GM21515 (cell line): Measurements from ENCODE around the gene VEZF1.

Experiments used
- ATAC-seq: cut with Tn5 transposase; IDR thresholded peaks from one replicate; pipeline ENCODE4 v1.9.1; 2021; ENCODE audit not compliant: unreplicated experiment

VEZF1 gene

DNA sequence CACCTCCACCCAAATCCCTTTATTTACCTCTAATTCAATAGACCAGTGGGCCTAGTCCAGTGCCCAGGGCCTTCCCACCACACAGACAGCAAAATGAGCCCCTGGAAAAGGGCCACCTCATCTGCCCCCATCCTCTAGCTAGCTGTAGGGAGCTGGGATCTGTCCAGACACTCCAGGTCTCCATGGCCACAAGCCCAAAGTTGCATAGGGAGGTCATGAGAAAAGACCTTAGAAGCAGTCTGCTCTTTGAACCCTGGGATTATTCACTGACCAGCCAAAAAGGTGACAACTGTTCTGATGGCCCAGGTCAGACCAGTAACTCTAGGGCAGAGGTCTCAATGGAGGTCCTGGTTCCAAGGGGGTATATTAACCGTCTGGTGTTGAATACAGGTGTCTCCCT is 34.8 kb downstream of the VEZF1 start:
- ATAC-seq = no peak

DNA sequence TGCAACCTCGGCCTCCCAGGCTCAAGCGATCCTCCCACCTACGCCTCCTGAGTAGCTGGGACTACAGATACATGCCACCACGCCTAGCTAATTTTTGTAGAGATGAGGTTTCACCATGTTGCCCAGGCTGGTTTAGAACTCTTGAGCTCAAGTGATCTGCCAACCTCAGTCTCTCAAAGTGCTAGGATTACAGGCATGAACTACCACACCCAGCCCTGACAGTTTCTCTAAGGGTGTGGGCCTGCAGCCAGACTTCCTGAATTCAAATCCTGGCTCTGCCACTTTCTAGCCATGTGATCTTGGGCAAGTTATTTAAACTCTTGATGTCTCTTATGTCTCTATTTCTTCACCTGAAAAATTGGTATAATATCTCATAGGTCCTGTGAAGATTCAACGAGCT is 38.4 kb downstream of the VEZF1 start:
- ATAC-seq = no peak

DNA sequence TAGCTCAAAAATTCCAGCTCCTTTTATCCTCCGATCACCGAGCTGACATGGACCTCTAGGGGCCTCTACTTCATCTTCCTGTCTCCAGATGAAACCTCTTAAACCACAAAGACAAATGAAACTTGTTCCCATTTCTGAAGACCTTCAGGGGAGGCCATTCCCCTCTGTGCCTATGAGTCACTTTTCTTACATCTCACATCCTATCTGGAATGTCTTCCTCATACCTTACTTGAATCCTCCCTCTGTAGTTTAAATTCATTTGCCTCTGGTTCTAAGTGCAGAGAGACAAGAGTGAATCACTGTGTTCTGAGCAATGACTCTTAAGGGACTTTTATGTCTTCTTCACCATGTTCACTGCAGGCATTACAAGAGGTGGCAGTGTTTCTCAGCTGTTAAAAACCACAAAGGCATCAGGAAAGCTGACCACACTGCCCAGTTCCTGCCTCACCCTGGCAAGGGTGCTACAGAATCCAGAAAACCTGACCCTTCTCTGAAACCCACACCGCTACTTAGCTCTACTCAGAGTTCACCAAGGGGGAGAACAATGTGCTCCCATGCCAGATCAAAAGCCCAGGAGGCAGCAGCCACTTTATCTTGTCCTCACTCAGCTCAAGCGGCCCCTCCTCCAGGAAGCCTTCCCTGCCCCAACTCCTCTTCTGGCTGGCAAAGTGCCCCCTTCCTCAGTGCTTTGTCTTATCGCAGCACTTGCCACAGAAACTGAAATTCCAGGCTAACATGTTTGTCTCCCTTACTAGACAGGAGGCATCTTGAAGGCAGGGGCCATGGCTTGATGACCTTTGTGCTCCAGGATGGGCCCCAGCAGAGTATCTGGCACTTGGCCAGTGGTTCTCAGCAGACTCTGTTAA is 39.3 kb downstream of the VEZF1 start:
- ATAC-seq = no peak

DNA sequence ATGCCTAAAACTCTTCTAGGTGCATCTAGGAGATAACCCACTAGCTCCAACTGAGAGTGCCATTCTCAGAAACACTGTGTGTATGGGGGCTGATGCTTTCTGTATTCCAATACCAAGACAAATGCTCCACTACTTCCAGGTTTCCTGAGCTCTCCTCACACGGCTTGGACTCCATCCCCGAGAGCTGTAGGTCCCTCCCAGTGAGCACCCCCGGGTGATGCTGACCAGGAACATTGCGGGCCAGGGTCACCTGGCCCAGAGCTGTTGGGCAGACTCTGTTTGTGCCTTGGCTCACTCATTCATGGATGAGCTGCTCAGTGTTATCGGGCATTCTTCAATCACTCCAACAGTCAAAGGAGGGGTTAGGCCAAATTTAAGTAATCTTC is 39.9 kb downstream of the VEZF1 start:
- no peak for ATAC-seq

DNA sequence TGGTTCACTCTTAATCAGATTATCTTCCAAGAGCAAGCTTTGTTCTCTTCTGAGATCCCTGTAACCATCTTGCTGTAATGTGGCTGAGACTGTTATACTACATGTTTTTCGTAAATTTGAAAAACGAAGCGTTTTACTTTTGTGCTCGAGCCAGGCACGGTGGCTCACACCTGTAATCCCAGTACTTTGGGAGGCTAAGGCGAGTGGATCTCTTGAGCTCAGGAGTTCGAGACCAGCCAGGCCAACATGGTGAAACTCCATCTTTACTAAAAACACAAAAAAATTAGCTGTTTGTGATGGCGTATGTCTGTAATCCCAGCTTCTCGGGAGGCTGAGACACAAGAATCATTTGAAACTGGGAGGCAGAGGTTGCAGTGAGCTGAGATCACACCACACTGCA is 40.7 kb downstream of the VEZF1 start:
- ATAC-seq = no peak

DNA sequence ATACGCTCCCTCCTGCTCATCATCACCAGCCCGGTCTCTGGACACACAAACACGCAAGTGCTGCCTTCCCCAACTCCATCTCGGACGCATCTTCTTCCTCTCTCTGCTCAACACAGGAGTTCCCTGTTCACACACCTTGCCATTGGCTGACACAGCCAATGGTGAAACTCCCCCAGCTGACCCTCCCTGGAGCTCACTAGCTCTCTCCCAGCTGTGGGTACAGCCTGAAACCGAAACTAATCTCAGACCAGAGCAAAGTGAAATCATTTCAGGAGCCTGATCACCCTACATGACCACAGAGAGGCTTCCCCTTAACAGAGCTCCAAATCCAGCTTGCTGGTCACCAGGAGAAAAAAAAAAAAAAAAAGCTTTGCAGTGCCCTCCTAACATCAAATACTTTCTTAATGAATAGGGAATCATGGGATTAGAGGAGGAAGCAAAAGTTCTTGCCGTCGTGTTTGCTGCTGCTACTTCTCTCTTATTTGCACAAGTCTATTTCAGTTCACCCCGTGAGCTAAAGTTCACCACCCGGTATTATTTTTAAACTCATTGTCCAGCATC is 41.2 kb downstream of the VEZF1 start:
- peak; percentile 76 for ATAC-seq

DNA sequence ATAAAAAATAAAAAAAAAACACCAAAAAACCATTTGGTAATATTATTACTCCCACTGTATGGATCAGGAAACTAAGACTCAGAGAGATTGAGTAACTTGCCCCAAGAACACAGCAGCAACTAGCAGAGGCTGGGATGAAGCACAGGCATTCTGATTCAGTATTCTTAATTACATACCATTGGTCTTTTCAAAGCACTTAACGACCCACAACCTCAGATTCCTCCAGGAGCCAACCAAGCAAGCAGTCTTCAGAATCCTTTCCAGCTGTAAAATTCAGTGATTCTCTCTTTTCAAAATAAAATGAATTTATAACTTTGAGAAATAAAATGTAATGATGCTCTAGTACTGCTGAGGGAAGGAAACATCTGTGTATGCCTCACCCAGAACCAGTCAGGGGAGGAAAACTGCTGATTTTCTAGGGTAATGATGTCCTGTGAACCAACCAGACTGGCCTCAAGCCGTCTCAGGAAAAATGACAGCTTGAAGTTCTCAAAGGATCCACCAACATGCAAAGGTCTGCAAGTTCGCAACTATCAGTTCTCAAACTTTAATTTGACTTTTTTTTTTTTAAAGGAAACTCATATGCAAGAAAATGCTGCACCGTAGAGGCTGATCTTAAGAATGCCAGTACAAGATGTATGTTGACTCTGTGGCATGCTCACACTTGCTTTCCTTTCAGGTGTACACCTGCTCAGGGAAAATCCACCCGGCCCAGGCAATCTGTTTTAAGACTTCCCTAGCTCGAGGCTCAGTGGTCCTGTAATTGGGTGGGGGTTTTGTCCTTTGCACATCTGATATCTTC is 41.9 kb downstream of the VEZF1 start:
- ATAC-seq = no peak

DNA sequence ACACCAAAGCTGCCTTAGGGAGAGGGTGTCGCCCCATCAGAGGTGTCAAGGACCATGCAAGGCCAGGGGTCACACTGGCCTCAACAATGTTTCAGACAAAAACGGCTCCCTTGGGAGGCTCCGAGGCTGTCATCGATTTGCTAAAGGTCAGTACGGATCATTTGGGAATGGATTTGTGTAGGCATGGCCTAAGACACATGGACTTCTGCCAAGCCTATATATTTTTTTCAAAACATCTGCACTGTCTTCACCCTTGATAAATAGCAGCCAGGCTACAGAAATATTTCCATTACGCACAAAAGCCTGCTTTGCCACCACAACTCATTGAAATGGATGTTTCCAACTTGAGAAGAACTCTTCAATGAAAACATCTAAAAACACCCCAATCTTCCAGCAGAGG is 43.1 kb downstream of the VEZF1 start:
- ATAC-seq = no peak

DNA sequence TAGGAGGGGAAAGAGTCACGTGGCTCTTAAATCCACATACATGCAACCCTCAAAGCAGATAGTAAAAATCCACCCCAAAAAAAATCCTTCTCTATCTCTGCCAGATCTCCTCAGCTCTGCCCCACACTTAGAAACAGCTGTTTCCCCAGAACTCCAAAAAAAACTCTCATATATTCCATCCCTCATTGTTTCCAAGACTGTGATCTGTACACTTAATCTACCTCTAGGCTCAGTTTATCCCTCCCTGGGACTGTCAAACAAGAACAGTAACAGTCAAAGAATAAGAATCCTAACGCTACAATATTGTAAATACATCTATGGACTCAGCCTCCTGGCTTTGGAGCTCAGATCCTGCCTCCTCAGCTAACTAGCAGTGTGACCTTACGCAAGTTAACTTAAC is 44.4 kb downstream of the VEZF1 start:
- ATAC-seq = no peak

DNA sequence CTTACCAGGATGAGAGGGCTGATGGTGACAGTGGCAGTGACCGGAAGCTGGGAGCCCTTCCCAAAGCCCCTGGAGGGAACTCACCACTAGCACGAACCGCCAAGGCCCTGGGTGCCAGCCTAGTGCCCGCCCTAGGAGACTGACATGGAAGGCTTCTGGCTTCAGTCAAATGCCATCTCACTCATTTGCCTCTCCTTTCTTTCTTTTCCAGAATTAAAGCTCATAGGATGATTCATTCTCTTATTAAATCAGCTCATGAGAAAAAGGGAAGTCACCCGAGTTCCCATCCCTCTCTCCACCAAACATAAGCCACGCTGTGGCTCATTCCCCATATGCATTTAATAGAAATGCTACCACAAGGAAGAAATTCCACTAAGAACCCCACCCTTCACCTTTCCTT is 44.9 kb downstream of the VEZF1 start:
- no peak for ATAC-seq

DNA sequence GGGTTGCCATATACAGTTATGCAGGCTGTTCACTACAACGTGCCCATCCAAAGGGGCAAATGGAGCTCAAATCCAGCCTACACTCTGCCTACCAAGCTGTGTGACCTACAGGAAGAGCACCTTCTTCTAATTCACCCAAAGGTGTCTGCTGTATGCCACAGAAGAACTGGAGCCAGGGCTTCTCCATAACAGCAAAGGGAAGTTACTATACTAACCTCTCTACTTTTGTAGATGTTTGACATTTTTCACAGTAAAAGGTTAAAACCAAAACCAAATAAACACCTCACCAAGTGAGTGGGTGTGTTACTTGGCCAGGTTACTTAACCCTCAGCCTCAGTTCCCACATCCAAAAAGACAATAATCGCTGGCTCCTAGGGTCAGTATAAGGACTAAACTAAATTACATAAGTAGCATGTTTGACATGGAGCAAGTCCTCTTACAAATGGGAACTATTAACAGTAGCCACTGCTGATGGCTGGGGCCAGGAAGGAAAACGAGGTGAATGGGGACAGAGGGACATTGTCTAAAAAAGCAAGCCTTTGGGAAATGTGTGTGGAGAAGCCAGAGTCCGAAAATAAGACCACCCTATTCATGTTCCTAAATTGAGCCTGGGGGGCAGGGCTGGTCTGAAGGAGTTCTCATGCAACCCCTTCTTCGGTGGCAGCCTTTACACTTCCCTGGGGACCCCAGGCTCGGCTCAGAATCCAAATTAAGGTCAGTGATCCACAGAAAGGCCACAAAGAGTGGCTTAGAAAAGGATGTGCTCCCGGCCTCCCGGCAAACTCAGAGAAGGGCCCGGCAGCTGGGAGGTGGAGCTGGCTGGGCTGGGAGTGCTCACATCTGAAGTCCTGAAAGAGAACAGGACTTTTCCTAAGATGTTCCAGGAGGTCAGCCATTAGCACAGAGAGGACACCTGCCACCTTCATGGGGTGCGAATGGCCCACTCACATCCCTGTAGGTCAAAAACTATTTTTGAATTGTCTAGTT is 46.4 kb downstream of the VEZF1 start:
- no peak for ATAC-seq

DNA sequence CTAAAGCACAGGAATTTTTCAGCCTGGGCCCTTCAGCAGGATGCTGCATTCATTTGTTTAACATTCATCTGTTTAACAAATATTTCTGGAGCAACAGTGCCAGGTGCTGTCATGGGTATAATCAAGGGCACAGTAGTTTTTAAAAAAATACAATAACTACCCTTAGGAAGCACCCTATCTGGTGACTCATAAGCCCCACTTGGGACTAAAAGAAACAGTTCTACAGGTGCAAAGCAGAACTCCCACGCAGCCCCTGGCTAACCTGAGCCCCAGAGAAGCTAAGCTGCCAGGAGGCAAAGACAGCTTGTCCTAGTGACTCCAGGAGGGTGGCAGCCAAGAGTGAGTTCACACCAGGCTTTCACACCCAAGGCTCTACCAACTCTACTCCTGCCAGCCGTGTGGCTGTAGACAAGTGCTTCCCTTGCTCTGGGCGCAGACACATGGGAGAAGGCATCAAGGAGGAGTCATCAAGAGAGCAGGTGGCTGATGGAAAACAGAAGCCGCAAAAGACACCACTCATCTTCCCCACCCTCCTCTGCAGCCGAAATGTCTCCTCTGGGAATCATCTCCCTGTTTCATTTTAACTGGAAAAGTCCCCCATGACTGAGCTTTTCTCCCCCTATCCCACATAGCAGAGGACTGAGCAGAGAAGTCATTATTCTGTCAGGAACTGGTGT is 47.3 kb downstream of the VEZF1 start:
- no peak for ATAC-seq

DNA sequence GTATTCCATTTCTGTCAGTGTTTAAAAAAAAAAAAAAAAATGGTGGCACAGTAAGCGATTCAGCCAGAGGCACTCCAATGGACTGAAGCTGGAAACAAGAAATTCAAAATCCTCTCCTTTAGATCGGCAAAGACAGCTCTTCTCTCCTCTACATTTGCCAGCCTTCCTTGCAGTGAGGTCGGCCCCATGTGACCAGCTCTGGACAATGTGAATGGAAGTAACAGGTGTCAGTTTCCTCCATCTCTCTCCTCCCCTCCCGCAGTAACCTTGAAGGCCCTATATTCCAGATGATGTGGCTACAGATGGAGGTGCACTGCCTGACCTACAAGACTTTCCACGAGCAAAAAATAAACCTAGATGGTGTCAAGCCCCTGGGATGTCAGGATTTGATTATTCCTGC is 47.8 kb downstream of the VEZF1 start:
- ATAC-seq = peak; percentile 19

DNA sequence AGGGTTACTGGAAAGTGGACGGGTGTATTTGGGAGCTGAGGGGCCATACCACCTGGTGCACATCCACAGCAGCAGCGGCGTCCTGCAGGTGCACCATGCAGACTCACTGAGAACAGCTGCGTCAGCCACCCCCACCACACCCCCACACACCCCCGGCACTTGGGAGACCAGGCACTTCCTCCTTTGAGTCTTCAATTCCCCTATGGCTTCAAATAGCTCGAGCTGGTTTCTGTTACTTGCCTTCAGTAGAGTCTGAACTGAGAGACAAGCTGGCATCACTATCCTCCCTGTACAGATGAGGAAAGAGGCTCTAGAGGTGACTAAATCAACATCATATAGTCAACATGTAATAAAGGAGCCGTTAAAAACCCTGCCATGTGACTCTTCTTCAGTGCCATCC is 48.3 kb downstream of the VEZF1 start:
- ATAC-seq = peak; percentile 70

DNA sequence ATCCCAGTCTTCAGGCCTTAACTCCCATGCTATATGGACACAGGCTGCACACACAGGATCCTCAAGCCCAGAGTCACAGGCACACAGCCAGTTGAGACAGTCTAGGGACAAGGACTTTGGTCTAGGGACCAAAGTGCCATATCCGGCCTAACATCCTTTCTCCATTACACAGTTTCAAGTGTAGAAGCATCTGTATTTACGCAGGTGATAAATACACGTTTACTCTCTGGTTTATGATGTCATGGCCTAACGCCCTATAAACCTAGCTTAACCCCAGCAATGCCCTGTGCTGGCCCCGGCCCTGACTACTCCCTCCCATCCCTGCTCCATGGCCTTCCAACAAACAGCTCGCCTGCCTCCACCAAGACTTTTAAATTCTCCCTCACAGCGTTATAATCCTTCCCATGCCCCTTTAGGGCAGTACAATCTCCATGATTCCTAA is 50.0 kb downstream of the VEZF1 start:
- ATAC-seq = no peak

DNA sequence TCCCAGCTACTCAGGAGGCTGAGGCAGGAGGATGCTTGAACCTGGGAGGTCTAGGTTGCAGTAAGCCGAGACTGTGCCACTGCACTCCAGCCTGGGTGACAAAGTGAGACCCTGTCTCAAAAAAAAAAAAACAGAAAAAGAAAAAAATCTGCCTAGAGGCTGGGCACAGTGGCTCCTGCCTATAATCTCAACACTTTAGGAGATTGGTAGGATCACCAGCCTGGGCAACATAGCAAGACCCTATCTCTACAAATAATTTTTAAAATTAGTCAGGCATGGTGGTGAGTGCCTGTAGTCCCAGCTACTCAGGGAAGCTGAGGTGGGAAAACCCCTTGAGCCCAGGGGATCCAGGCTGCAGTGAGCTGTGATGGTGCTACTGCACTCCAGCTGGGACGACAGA is 50.6 kb downstream of the VEZF1 start:
- no peak for ATAC-seq

DNA sequence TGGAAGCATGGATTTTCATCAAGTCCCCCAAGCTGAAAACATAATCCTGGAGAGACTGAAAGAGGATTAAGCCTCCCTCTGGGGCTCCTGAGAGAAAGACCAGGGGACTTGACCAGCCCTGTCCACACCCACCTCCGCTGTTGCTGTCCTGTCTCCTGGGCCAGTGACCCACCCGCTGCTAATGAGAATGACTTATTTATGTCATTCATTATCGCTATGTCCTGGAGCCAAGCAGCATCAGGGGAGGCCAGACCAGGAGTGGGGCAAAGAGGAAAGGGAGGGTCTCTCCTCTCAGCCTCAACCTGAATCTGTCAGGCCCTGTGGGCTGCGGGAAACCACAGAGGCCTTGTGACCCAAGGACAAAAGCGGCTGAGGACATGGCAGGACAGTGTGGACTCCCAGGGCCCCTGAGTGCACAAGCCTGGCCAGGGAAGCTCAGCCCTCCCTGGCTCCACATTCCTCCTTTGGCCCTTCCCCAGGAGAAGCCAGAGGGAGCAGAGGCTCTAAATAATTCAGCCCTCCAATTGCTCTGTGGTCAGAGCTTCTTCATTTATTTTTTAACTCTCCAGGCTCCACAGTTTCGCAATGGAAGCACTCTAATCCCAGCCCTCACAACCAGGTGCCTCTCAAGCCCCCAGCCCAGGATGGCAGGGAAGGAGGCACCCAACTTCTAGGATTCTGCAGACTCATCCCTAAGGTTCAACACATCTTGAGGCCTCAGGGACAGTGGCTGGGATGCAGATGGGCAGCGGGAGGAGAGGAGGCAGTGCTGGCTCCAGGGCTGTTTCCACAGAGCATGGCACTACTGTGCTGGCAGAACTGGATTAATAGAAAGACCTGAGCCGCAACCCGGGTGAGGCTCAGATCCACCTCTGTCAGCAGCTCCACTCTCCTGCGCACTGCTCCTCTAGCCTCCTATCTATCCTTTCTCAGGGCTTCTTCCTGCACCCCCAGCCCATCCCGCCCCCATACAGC is 51.9 kb downstream of the VEZF1 start:
- no peak for ATAC-seq

DNA sequence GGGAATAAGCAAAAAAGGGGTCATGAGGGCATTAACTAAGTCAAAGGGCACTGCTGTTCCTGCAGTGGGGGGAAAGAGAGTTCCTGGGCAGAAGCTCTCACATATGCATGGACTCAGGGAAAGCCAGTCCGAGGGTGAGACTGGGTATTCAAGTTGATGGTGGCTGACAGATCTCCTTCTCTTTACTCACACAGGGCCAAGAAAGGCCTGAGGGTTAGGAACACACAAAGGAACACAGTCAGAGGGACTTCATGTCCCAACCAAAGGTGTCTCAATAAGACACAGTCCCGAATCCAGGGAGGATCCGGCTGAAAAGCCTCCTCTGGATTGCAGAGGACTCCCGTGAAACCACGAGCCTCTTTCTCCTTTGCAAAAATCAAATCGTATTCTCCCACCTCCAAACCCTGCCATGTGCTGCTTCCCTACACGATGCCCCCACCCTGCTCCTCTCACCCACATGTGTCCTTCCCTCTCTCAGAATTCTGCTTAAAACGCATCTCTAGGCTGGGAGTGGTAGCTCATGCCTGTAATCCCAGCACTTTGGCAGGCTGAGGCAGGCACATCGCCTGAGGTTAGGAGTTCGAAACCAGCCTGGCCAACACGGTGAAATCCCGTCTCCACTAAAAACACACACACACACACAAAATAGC is 56.4 kb downstream of the VEZF1 start:
- no peak for ATAC-seq

DNA sequence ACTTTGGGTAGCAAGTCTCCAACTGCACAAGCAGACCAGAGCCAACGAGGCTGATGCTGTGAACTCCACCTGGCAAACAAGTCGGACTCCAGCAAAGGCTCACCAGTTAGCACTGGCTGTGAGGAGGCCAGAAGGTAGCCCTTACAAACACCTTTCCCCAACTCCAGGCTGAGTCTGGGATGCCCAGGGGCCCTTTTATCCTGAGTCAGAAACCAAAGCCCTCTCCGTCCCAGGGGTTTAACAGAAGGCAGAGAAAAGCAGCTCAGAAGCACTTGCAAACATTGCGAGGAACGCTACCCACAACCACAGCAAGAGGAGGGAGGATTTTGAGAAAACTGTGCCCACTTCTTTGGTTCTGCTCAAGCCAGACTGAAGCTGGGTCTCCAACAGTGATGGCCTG is 57.8 kb downstream of the VEZF1 start:
- no peak for ATAC-seq
